RPMI8226 (cell line): Measurements from ENCODE around the gene SMC6.
A peak's percentile ranks its signal among the peaks of the same experiment; 100 is the strongest.

ENCODE experiments used
- DNase-seq: peaks from one replicate; pipeline ENCODE4 v3.0.0-alpha.2; 2015

The SMC6 gene

GRCh38 chr2:17646838-17647701 lies 106.5 kb downstream of the SMC6 start:
- DNase-seq: no peak

- peak; percentile 60 for DNase-seq
Measured at GRCh38 chr2:17646081-17646554, 107.5 kb downstream of the SMC6 start.

- no peak for DNase-seq
Measured at GRCh38 chr2:17644997-17645720, 108.5 kb downstream of the SMC6 start.

GRCh38 chr2:17643031-17643615 lies 110.5 kb downstream of the SMC6 start:
- DNase-seq: no peak

- no peak for DNase-seq
Measured at GRCh38 chr2:17640406-17640805, 113.2 kb downstream of the SMC6 start.

- DNase-seq: no peak
Measured at GRCh38 chr2:17638196-17638743, 115.3 kb downstream of the SMC6 start.

- DNase-seq: no peak
Measured at GRCh38 chr2:17637131-17637906, 116.3 kb downstream of the SMC6 start.

- DNase-seq: no peak
Measured at GRCh38 chr2:17636257-17636656, 117.4 kb downstream of the SMC6 start.

- DNase-seq: no peak
Measured at GRCh38 chr2:17634997-17635396, 118.6 kb downstream of the SMC6 start.

GRCh38 chr2:17630089-17630488 lies 123.5 kb downstream of the SMC6 start:
- DNase-seq: no peak

GRCh38 chr2:17628349-17629261 lies 125.0 kb downstream of the SMC6 start:
- DNase-seq: peak; percentile 51

- DNase-seq: peak; percentile 20
Measured at GRCh38 chr2:17627434-17627833, 126.2 kb downstream of the SMC6 start.

GRCh38 chr2:17626986-17627385 lies 126.6 kb downstream of the SMC6 start:
- DNase-seq: no peak

GRCh38 chr2:17625446-17625845 lies 128.2 kb downstream of the SMC6 start:
- DNase-seq: no peak

- DNase-seq: no peak
Measured at GRCh38 chr2:17621781-17622180, 131.8 kb downstream of the SMC6 start.

- no peak for DNase-seq
Measured at GRCh38 chr2:17620841-17621240, 132.8 kb downstream of the SMC6 start.

- no peak for DNase-seq
Measured at GRCh38 chr2:17620280-17620679, 133.3 kb downstream of the SMC6 start.

- DNase-seq: no peak
Measured at GRCh38 chr2:17617955-17618354, 135.7 kb downstream of the SMC6 start.

GRCh38 chr2:17617516-17617915 lies 136.1 kb downstream of the SMC6 start:
- no peak for DNase-seq

GRCh38 chr2:17616405-17616804 lies 137.2 kb downstream of the SMC6 start:
- no peak for DNase-seq

GRCh38 chr2:17615728-17616351 lies 137.8 kb downstream of the SMC6 start:
- no peak for DNase-seq
